Psoas muscle (tissue), 8 donors: ENCODE data around the gene PINK1. TPM values are rescaled to one million over a fixed set of nuclear protein-coding genes. Genes with fewer than 3 reads are reported as not detected.
A peak's percentile ranks its signal among the peaks of the same experiment; 100 is the strongest.

Experiments
- ATAC-seq, 4 donors: fragments of 200-7000 bp; cut with Tn5 transposase; one replicate each; pipeline ENCODE4 v1.9.1; 2020; ENCODE audit warnings: moderate library complexity in 3 of 4, mild to moderate bottlenecking in 2 of 4
- DNase-seq, 2 donors: peaks; one replicate each; pipeline ENCODE4 v3.0.0-alpha.2; 2020
- H3K27ac ChIP-seq: fragments of 200-600 bp; one replicate; pipeline ENCODE4 v1.8.0; 2022
- H3K27me3 ChIP-seq, 3 donors: fragments of 200-600 bp in 1 of 3; one replicate each; pipeline versions ENCODE4 v1.6.1 to v1.8.0; 2013 to 2022; ENCODE audit warnings: low read length in 2 of 3, mild to moderate bottlenecking in 2 of 3, moderate library complexity in 1 of 3; ENCODE audit not compliant: insufficient read depth in 3 of 3
- H3K36me3 ChIP-seq, 2 donors: fragments of 200-600 bp in 1 of 2; one replicate each; pipeline versions ENCODE4 v1.6.1 to v1.8.0; 2013 to 2022; ENCODE audit warnings: low read depth in 1 of 2, mild to moderate bottlenecking in 1 of 2, moderate library complexity in 1 of 2; ENCODE audit not compliant: insufficient read depth in 1 of 2
- H3K4me1 ChIP-seq: fragments of 200-600 bp; one replicate; pipeline ENCODE4 v1.8.0; 2022
- H3K4me3 ChIP-seq: fragments of 200-600 bp; one replicate; pipeline ENCODE4 v1.8.0; 2022; ENCODE audit warnings: mild to moderate bottlenecking
- H3K9me3 ChIP-seq: fragments of 200-600 bp; one replicate; pipeline ENCODE4 v1.8.0; 2022
- WGBS, 3 donors: extraction: QIAGEN DNeasy Blood & Tissue Kit; methylation state at CpG; one replicate each; pipeline versions ENCODE4 v1.1.6 to v1.1.7; 2013; 5-methylcytosine and 5-hydroxymethylcytosine counted together
- intact Hi-C, 2 donors: fragments of 100-400 bp; cut with DNase I; formaldehyde crosslinking; loops; one replicate each; pipeline versions ENCODE4 v1.11.0 to v1.14.2; 2022
- polyA plus RNA-seq, 3 donors: library from polyadenylated mRNA; stranded (reverse); fragments of 200-250 nt; gene quantifications; one replicate each; pipeline ENCODE4 v1.2.3, GENCODE V29; 2013
- total RNA-seq, 4 donors: library from RNA; stranded (reverse); fragmentation: NEBNext Ultra II Directional in 2 of 4; extraction: Animal tissue kit (Norgen Biotek cat#: 25700) in 2 of 4; gene quantifications; one replicate each; pipeline versions ENCODE4 v1.2.1 to v1.2.4, GENCODE V29; 2021 to 2023
- TF ChIP-seq, protein P1 (sequence below): fragments of 200-600 bp; IDR thresholded peaks from one replicate; pipeline ENCODE4 v1.8.0; 2022; ENCODE audit warnings: antibody characterized with exemption
- donor health status: healthy with polysubstance abuse.
- donor health status: DM: no; HTN: no; CAD: no; lungs with moderate emphysema.
- donor health status: Bipolar disorder and iron deficiency.
- donor health status: healthy.
- donor health status: DM: yes; HTN: yes; CAD: no.
- donor health status: DM: no; HTN: no; CAD: no.
- donor health status: DM: no; HTN: no; CAD: no.
- donor health status: DM: yes; HTN: yes; CAD: no.

Gene PINK1
- total and polyA plus RNA-seq, 7 donors = 218 to 506 (median 383) TPM

DNA sequence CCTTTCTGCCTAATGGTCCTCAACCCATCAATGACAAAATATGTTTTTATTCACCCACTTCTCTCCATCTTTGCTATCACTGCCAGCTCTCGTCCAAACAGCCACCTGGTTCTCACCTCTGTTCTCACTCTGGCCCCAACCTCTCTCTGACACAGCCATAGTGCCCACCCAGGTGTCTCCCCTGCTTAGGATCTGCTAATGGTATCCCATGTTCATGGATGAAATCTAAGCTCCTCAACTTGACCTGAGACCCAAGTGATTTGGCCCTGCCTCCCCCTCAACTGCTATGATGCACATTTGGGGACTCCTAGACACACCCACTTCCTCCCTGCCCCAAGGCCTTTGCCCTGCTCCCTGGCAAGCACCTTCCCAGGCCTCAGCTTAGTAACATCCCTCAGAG is 58.6 kb downstream of the PINK1 start:
- no peaks in the 10 kb centered on the region for H3K9me3 ChIP-seq
- TF ChIP-seq, protein P1, sequence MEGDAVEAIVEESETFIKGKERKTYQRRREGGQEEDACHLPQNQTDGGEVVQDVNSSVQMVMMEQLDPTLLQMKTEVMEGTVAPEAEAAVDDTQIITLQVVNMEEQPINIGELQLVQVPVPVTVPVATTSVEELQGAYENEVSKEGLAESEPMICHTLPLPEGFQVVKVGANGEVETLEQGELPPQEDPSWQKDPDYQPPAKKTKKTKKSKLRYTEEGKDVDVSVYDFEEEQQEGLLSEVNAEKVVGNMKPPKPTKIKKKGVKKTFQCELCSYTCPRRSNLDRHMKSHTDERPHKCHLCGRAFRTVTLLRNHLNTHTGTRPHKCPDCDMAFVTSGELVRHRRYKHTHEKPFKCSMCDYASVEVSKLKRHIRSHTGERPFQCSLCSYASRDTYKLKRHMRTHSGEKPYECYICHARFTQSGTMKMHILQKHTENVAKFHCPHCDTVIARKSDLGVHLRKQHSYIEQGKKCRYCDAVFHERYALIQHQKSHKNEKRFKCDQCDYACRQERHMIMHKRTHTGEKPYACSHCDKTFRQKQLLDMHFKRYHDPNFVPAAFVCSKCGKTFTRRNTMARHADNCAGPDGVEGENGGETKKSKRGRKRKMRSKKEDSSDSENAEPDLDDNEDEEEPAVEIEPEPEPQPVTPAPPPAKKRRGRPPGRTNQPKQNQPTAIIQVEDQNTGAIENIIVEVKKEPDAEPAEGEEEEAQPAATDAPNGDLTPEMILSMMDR = no peak
- intact Hi-C loops = loop anchor here in 1 of 2 donors (10.0 kb wide), 1 partner anchor 293 kb away; no protein-coding TSS in a partner anchor
- no peaks in the 10 kb centered on the region for H3K27me3 ChIP-seq
- no peaks in the 10 kb centered on the region for H3K36me3 ChIP-seq
- H3K4me3 ChIP-seq = no peak overlapping the region
- H3K27ac ChIP-seq = no peak overlapping the region
- 83 to 93% (median 89%) methylated on average over 1 of the region's 1 CpG for WGBS, 3 donors
- no peak for ATAC-seq
- DNase-seq = no peak
- no peaks in the 10 kb centered on the region for H3K4me1 ChIP-seq

DNA sequence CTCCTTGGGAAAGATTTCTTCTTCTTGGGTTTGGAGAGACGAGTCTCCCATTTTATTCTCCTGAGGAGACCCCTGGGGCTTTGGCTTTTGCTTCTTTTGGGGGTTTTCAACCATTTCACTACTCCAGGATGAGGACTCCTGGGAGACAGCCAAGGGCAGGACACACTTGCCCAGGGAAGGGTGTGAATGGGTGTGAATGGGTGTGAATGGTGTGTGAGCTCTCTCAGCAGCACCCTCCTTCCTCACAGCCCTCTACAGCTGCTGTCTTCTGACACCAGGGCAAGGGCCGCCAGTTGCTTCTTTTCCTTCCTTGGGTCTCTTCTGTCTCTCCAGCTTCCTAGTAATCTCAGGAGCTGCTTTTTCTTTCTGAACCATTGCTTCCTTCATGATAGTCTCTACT is 60.4 kb downstream of the PINK1 start:
- H3K27ac ChIP-seq = no peak overlapping the region
- 71 to 78% (median 77%) methylated on average over 2 of the region's 2 CpGs for WGBS, 3 donors
- no peaks in the 10 kb centered on the region for H3K9me3 ChIP-seq
- no peaks in the 10 kb centered on the region for H3K4me1 ChIP-seq
- ATAC-seq (no peak), DNase-seq (no peak)
- no peaks in the 10 kb centered on the region for H3K27me3 ChIP-seq
- H3K4me3 ChIP-seq = no peak overlapping the region
- TF ChIP-seq, protein P1 = no peak
- no peaks in the 10 kb centered on the region for H3K36me3 ChIP-seq
- intact Hi-C loops = loop anchor here in 1 of 2 donors (10.0 kb wide), 1 partner anchor 291 kb away; no protein-coding TSS in a partner anchor

DNA sequence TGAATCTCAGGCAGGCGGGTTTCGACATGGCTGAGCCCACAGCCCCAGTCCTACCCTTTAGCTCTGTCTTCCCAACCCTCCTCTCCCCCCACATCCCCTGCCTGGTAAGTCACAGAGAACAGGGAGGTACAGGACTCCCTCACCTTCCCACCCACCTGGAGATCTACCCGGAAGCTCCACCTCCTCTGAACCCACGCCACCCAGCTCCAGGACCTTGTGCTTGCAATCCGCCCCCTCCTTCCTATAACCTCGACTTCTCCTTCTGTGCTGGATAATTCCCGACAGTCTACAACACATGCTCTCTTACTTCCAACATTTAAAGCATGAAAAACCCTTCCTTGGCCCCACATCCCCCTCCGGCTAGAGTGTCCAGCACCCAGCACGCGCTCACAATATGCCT is 62.3 kb downstream of the PINK1 start:
- no peaks in the 10 kb centered on the region for H3K27me3 ChIP-seq
- DNase-seq (no peak), ATAC-seq (no peak)
- H3K36me3 ChIP-seq = no peaks in the 10 kb centered on the region
- no peak overlapping the region for H3K4me3 ChIP-seq
- 77 to 83% (median 81%) methylated on average over 10 of the region's 10 CpGs for WGBS, 3 donors
- peaks cover 10% of the 10 kb centered on the region for H3K4me1 ChIP-seq
- intact Hi-C loops = loop anchor here (5.0 to 10.0 kb wide), 4 partner anchors 37 to 497 kb away; partner anchors contain the start of genes SH2D5 (in 2 of the 2) and HP1BP3 (in 1 of the 2)
- no peak overlapping the region for H3K27ac ChIP-seq
- no peaks in the 10 kb centered on the region for H3K9me3 ChIP-seq
- TF ChIP-seq, protein P1 = no peak

DNA sequence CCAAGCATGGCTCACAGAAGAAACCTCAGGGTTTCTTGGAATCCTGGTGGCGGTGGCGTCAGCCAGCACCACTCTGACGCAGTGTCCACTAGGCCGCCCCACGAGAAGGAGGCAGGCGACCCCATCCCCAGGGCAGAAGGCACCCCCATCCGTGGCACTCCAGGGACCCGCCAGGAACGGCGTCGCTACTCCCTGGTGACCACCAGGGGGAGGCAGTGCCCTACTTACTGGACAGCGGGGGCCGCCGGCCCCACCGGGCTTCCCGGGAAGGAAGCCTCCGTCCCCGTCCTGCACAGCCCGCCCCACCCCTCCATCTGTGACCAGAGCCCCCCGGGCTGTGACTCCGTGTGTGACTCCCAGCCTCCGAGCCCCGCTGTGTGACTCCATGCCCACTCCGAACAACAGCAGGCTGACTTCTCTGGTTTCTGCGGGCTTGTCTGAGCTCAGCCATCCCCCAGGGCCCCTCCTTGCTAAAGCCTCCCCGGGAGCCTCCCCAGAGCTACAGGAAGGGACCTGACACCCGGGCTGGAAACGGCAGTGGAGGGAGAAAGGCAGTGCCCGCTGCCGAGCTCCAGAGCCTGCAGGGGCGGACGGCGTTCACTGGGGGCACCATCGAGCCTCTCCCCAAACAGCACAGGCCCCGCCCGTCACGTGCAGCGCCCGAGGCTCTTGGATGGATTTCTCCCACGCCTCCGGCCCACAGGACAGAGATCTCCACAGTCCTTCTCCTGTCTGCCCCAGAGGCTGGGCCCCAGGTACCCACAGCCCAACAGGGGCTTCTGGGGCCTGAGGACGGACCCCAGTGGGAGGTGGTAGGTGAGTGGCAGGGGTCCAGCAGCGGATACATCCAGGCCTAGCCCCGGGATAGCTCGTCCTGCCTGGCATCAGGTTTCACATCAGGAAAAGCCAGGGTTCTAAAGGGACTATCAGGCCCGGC is 63.4 kb downstream of the PINK1 start:
- intact Hi-C loops = loop anchor here (2.0 to 10.0 kb wide), 5 partner anchors 36 to 498 kb away; partner anchors contain the start of genes SH2D5 (in 2 of the 2) and HP1BP3 (in 1 of the 2)
- peaks cover 10% of the 10 kb centered on the region for H3K4me1 ChIP-seq
- H3K27me3 ChIP-seq = no peaks in the 10 kb centered on the region
- DNase-seq (peak; percentile 88 to 94), ATAC-seq (peak; percentile 87 to 97 (median 91))
- no peaks in the 10 kb centered on the region for H3K9me3 ChIP-seq
- H3K4me3 ChIP-seq = peak overlapping the region; percentile 72
- WGBS, 3 donors = 2 to 3% (median 2%) methylated on average over 35 to 46 of the region's 46 CpGs
- H3K27ac ChIP-seq = peak overlapping the region; percentile 72
- H3K36me3 ChIP-seq = no peaks in the 10 kb centered on the region
- TF ChIP-seq, protein P1 = peak; percentile 87
